NCI-H69 (cell line): ENCODE measurements around the gene PGBD1.

Experiments
- DNase-seq: peaks from one replicate; lab custom pipeline; 2025; lab: John Stamatoyannopoulos, UW

The PGBD1 gene

GRCh38 chr6:28335040-28335563 lies 53.7 kb downstream of the PGBD1 start:
- DNase-seq, result no peak

- DNase-seq, result peak; percentile 58
Measured at GRCh38 chr6:28335564-28336283, 54.4 kb downstream of the PGBD1 start, which contains the start of gene ZSCAN31. Gene ZSCAN31, minus strand, starts transcription at chr6:28336148. Its CDS starts 6,465 bp downstream, at chr6:28329683.

GRCh38 chr6:28336284-28337120 lies 55.1 kb downstream of the PGBD1 start:
- peak; percentile 76 for DNase-seq

GRCh38 chr6:28337121-28337520 lies 55.7 kb downstream of the PGBD1 start:
- DNase-seq, result no peak

GRCh38 chr6:28340310-28341095 lies 59.1 kb downstream of the PGBD1 start:
- no peak for DNase-seq

GRCh38 chr6:28343898-28344677 lies 62.7 kb downstream of the PGBD1 start:
- no peak for DNase-seq

- DNase-seq, result no peak
Measured at GRCh38 chr6:28345201-28345600, 63.8 kb downstream of the PGBD1 start.

- DNase-seq, result no peak
Measured at GRCh38 chr6:28347119-28347518, 65.7 kb downstream of the PGBD1 start.

- DNase-seq, result no peak
Measured at GRCh38 chr6:28349344-28349891, 68.0 kb downstream of the PGBD1 start.

GRCh38 chr6:28349892-28350737 lies 68.7 kb downstream of the PGBD1 start, which contains the start of gene ZKSCAN3:
Gene ZKSCAN3, plus strand, starts transcription at chr6:28349947. Its CDS starts 9,640 bp downstream, at chr6:28359587.
- DNase-seq, result peak; percentile 95

GRCh38 chr6:28351087-28351486 lies 69.7 kb downstream of the PGBD1 start:
- DNase-seq, result peak; percentile 13

GRCh38 chr6:28351493-28351925 lies 70.1 kb downstream of the PGBD1 start:
- no peak for DNase-seq
